T-cell (primary cell): ENCODE data around the gene DAB2IP. TPM values are rescaled to one million over a fixed set of nuclear protein-coding genes. Genes with fewer than 3 reads are reported as not detected.

Experiments
- ATAC-seq, 4 experiments: fragments of 200-7000 bp in 3 of 4; fragments of 150-1000 bp in 1 of 4; cut with Tn5 transposase; replicated peaks in 1 of 4; 1 replicate in 3 of 4; 2 replicates in 1 of 4; pipeline ENCODE4 v1.10.0; 2021; ENCODE audit warnings: moderate library complexity in 3 of 4, mild to moderate bottlenecking in 2 of 4, moderate number of reproducible peaks in 1 of 4
- CTCF ChIA-PET, 2 donors: fragments of 300-600 bp; sonication (Branson Sonifier 250); formaldehyde crosslinking; loops; one replicate each; lab custom pipeline; 2022; ENCODE audit warnings: antibody characterized with exemption in 2 of 2; lab: Charles Lee
- POLR2A ChIA-PET, 2 donors: fragments of 300-600 bp; sonication (Branson Sonifier 250); formaldehyde crosslinking; loops; one replicate each; lab custom pipeline; 2022; ENCODE audit warnings: antibody characterized with exemption in 2 of 2; lab: Charles Lee
- DNase-seq, 35 experiments: peaks; one replicate each; pipeline versions ENCODE4 v3.0.0 to v3.0.0-alpha.2; 2013 to 2023
- H3K27ac ChIP-seq: one replicate; pipeline ENCODE4 v1.5.1; 2013; ENCODE audit warnings: low read length
- H3K27me3 ChIP-seq, 2 experiments: replicated peaks in 1 of 2; 1 replicate in 1 of 2; 2 replicates in 1 of 2; pipeline versions ENCODE4 v1.6.1 to v1.7.0; 2013; ENCODE audit warnings: low read length in 1 of 2, mixed read lengths in 1 of 2; ENCODE audit not compliant: control insufficient read depth in 2 of 2, insufficient read depth in 2 of 2; ENCODE audit errors: extremely low read depth in 1 of 2
- H3K36me3 ChIP-seq, 2 donors: 1 replicate in 1 of 2; 2 replicates in 1 of 2; pipeline versions ENCODE4 v1.6.1 to v1.7.0; 2013; ENCODE audit warnings: low read length in 1 of 2; ENCODE audit not compliant: control insufficient read depth in 2 of 2, insufficient read depth in 1 of 2; ENCODE audit errors: extremely low read depth in 1 of 2
- H3K4me1 ChIP-seq, 2 experiments: 1 replicate in 1 of 2; 2 replicates in 1 of 2; pipeline versions ENCODE4 v1.6.1 to v1.7.0; 2013; ENCODE audit warnings: low read length in 2 of 2, mixed read lengths in 1 of 2; ENCODE audit not compliant: insufficient read depth in 2 of 2, control insufficient read depth in 1 of 2; ENCODE audit errors: extremely low read depth in 1 of 2
- H3K4me3 ChIP-seq, 2 donors: 1 replicate in 1 of 2; 2 replicates in 1 of 2; pipeline versions ENCODE4 v1.5.1 to v1.7.0; 2013; ENCODE audit warnings: mild to moderate bottlenecking in 2 of 2, low read length in 1 of 2, moderate library complexity in 1 of 2; ENCODE audit not compliant: control insufficient read depth in 1 of 2; ENCODE audit errors: extremely low read depth in 1 of 2
- H3K9me3 ChIP-seq: 2 replicates; pipeline ENCODE4 v1.7.0; 2013
- H3K27ac Mint-ChIP-seq, 2 donors: one replicate each; pipeline ENCODE4 v1.8.0; 2020 to 2021; ENCODE audit warnings: mild to moderate bottlenecking in 2 of 2, mixed read lengths in 2 of 2
- H3K27me3 Mint-ChIP-seq, 2 donors: one replicate each; pipeline ENCODE4 v1.8.0; 2021 to 2022; ENCODE audit warnings: mixed read lengths in 2 of 2
- H3K36me3 Mint-ChIP-seq: one replicate; pipeline ENCODE4 v1.8.0; 2021; ENCODE audit warnings: mixed read lengths
- H3K4me1 Mint-ChIP-seq, 3 donors: one replicate each; pipeline ENCODE4 v1.8.0; 2020 to 2022; ENCODE audit warnings: mixed read lengths in 3 of 3, mild to moderate bottlenecking in 1 of 3
- H3K4me3 Mint-ChIP-seq, 3 donors: one replicate each; pipeline ENCODE4 v1.8.0; 2020 to 2022; ENCODE audit warnings: mild to moderate bottlenecking in 3 of 3, mixed read lengths in 3 of 3, moderate library complexity in 3 of 3
- H3K9me3 Mint-ChIP-seq, 3 donors: one replicate each; pipeline ENCODE4 v1.8.0; 2020 to 2022; ENCODE audit warnings: mixed read lengths in 3 of 3
- WGBS: methylation state at CpG from one replicate; pipeline ENCODE4 v1.1.5; 2013; ENCODE audit warnings: missing lambda C conversion rate; ENCODE audit not compliant: insufficient coverage; 5-methylcytosine and 5-hydroxymethylcytosine counted together
- total RNA-seq, 35 experiments: library from RNA in 6 of 35; stranded (reverse) in 6 of 35; fragments of 120-200 nt in 1 of 35; gene quantifications; one replicate each; pipeline versions ENCODE4 v1.2.1 to v1.2.4 and lab custom pipeline; 2013 to 2026

DAB2IP gene
- total RNA-seq, 5 donors from 2014 or later (not counting 1 experiment from before 2014, with no cell fraction given) = 0.22 to 0.53 (median 0.34) TPM; not detected in 1

DNA sequence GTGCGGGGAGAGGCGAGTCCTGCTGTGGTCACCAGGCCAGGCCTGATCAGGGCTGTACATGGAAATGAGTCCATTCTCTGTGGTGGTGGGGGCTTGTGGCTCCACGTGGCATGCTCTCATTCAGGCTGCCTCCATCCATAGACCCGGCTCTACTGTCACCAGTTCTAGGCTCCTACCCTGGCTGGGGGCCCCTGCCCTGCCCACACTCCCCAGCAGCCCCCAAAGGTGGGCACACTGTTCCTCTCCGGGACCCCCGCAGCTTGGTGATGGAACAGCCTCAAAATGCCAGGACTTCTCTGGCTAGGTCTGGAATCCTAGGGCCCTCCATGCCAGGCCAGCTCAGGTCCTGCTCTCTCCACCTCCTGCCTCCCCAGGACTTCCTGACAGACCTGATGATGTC is 111.7 kb downstream of the DAB2IP start:
- ChIA-PET POLR2A (no interaction called here), CTCF (no interaction called here)
- H3K36me3 ChIP-seq = no peaks in the 10 kb centered on the region
- H3K4me1 ChIP-seq = no peaks in the 10 kb centered on the region
- 82% methylated on average over 6 of the region's 6 CpGs for WGBS
- no peak overlapping the region for H3K27ac Mint-ChIP-seq
- H3K4me1 Mint-ChIP-seq = no peaks in the 10 kb centered on the region
- DNase-seq (no peak), ATAC-seq (no peak)
- no peaks in the 10 kb centered on the region for H3K36me3 Mint-ChIP-seq
- H3K27me3 ChIP-seq = no peaks in the 10 kb centered on the region
- H3K27me3 Mint-ChIP-seq = no peaks in the 10 kb centered on the region
- no peak overlapping the region for H3K4me3 Mint-ChIP-seq
- H3K9me3 Mint-ChIP-seq = no peaks in the 10 kb centered on the region
- no peaks in the 10 kb centered on the region for H3K9me3 ChIP-seq
- H3K27ac ChIP-seq = no peak overlapping the region
- no peak overlapping the region for H3K4me3 ChIP-seq

DNA sequence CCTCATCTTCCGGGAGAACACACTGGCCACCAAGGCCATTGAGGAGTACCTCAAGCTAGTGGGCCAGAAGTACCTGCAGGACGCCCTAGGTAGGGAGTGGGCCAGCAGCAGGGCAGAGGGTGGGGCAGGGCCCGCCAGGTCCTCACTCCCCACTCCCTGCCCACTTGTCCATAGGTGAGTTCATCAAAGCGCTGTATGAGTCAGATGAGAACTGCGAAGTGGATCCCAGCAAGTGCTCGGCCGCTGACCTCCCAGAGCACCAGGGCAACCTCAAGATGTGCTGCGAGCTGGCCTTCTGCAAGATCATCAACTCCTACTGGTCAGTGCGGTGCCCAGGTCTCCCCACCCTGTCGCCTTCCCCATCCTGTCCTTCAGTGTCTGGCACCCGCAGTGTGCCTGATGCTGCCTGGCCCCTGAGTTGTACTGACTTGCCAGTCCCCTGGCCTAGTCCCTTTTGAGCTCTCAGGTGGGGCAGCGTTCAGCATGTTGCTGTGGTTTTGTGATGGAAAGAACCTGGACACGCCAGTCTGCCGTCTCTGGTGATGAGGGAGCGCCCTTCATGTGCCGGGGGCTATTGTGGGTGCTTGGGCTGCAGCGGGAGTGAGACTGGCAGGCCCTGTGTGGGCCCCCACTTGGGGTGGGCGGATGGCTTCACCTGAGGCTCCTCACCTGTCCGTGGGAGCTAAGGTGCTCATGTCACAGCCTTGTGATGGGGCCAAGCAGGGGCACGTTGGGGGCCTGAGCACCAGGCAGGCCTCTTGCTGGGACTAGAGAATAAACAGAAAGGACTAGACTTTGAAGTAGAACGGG is 112.3 kb downstream of the DAB2IP start:
- H3K27ac Mint-ChIP-seq = no peak overlapping the region
- H3K36me3 Mint-ChIP-seq = no peaks in the 10 kb centered on the region
- no peaks in the 10 kb centered on the region for H3K27me3 Mint-ChIP-seq
- H3K4me3 Mint-ChIP-seq = no peak overlapping the region
- WGBS = 85% methylated on average over 18 of the region's 21 CpGs
- no peaks in the 10 kb centered on the region for H3K4me1 Mint-ChIP-seq
- no peaks in the 10 kb centered on the region for H3K4me1 ChIP-seq
- no peaks in the 10 kb centered on the region for H3K36me3 ChIP-seq
- CTCF ChIA-PET = no interaction called here
- no peak overlapping the region for H3K4me3 ChIP-seq
- no peaks in the 10 kb centered on the region for H3K9me3 ChIP-seq
- no peaks in the 10 kb centered on the region for H3K27me3 ChIP-seq
- H3K9me3 Mint-ChIP-seq = no peaks in the 10 kb centered on the region
- DNase-seq (no peak), ATAC-seq (no peak)
- POLR2A ChIA-PET = no interaction called here
- H3K27ac ChIP-seq = no peak overlapping the region

DNA sequence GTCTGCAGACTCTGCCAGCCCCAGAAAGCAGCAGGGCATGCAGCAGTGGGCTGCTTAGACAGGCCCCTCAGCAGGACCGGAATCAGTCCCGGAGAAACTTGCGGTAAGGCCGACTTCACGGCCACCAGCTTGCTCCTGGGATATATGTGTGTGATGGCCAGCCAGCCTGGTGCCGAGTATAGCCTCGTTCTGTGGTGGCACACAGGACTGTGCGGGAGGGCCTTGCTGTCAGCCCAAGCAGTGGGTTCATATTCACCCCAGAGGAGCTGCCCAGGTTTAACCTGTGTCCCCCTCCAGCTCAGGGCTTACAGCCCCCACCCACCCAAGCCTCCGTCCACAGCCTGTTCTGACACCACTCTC is 112.9 kb downstream of the DAB2IP start:
- no peaks in the 10 kb centered on the region for H3K4me1 Mint-ChIP-seq
- no peak overlapping the region for H3K4me3 Mint-ChIP-seq
- no peaks in the 10 kb centered on the region for H3K4me1 ChIP-seq
- CTCF ChIA-PET = no interaction called here
- H3K36me3 Mint-ChIP-seq = no peaks in the 10 kb centered on the region
- WGBS = 96% methylated on average over 6 of the region's 9 CpGs
- H3K27ac Mint-ChIP-seq = no peak overlapping the region
- no peaks in the 10 kb centered on the region for H3K27me3 Mint-ChIP-seq
- no peaks in the 10 kb centered on the region for H3K36me3 ChIP-seq
- H3K9me3 ChIP-seq = no peaks in the 10 kb centered on the region
- DNase-seq (no peak), ATAC-seq (no peak)
- no peaks in the 10 kb centered on the region for H3K27me3 ChIP-seq
- POLR2A ChIA-PET = no interaction called here
- H3K27ac ChIP-seq = no peak overlapping the region
- H3K9me3 Mint-ChIP-seq = no peaks in the 10 kb centered on the region
- no peak overlapping the region for H3K4me3 ChIP-seq

DNA sequence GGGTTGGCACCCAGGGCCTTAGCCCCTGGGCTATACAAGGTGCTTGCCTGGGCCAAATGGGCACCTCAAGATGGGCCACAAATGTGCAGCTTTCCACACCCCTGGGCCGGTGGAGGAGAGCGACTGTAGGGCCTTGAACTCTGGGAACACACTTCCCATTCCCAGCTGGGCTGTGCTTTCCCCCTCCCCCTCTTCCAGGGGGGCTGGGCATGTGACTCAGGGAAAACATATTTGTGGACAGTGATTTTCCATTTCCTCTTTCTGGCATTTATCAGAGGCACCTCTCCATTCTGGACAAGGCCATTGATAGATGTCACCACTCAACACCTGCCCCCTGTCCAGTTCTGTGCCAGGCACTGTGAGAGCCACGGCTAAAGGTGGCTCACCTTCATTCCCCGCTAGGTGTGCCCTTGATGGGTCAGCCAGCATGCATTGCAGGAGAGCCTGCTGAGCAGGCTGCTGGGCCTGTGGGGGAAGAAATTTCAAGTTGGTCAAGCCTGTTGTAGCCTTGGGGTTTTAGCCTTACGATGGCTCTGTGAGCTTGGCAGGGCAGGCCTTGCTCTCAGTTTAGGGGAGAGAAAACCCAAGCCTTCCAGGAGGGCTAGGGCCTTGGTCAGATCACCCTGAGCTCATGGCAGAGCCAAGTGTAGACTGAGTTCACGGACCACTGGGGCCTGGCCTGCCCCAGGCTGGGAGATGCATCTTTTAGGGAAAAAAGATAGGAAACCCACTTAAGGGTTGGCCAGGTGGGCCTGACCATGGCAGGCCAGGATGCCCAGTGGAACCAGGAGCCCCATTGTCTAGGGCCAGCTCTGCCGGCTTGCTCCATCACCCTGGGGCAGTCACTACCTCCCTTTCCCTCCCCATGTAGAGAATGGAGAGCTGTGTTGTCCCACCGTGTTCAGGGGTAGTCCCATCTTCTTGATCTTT is 113.9 kb downstream of the DAB2IP start:
- Histone ChIP-seq H3K9me3 (no peaks in the 10 kb centered on the region), H3K27ac (no peak overlapping the region), H3K4me3 (no peak overlapping the region), H3K4me1 (no peaks in the 10 kb centered on the region), H3K27me3 (no peaks in the 10 kb centered on the region), H3K36me3 (no peaks in the 10 kb centered on the region)
- H3K27ac Mint-ChIP-seq = no peak overlapping the region
- H3K9me3 Mint-ChIP-seq = no peaks in the 10 kb centered on the region
- ChIA-PET POLR2A (no interaction called here), CTCF (no interaction called here)
- H3K4me1 Mint-ChIP-seq = no peaks in the 10 kb centered on the region
- H3K36me3 Mint-ChIP-seq = no peaks in the 10 kb centered on the region
- H3K4me3 Mint-ChIP-seq = no peak overlapping the region
- H3K27me3 Mint-ChIP-seq = no peaks in the 10 kb centered on the region
- 77% methylated on average over 3 of the region's 8 CpGs for WGBS
- DNase-seq (no peak), ATAC-seq (no peak)

DNA sequence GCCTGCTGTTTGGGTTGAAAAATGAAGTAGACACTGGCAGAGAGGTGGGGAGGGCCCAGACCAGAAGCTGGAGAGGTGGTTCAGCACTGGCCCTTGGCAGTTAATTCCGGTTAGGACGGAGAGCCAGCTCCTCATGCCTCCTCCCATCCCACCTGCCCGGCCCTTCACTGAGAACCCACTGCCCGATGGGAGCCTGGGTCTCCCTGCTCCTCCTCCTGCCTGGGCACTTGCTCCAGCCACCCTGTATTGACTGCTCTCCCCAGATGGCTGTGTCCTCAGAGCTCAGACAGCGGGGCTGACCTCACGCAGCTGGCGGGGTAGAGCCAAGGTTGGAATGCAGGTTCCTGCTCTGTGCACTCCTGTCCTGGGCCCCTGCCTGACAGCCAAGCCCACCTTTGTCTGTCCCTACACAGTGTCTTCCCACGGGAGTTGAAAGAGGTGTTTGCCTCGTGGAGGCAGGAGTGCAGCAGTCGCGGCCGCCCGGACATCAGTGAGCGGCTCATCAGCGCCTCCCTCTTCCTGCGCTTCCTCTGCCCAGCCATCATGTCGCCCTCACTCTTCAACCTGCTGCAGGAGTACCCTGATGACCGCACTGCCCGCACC is 114.7 kb downstream of the DAB2IP start:
- no peak overlapping the region for H3K4me3 Mint-ChIP-seq
- Histone ChIP-seq H3K4me1 (no peaks in the 10 kb centered on the region), H3K27me3 (no peaks in the 10 kb centered on the region), H3K27ac (no peak overlapping the region), H3K4me3 (no peak overlapping the region), H3K9me3 (no peaks in the 10 kb centered on the region), H3K36me3 (no peaks in the 10 kb centered on the region)
- H3K9me3 Mint-ChIP-seq = no peaks in the 10 kb centered on the region
- POLR2A ChIA-PET = no interaction called here
- no peak for ATAC-seq
- no peaks in the 10 kb centered on the region for H3K27me3 Mint-ChIP-seq
- no peak for DNase-seq
- no peaks in the 10 kb centered on the region for H3K4me1 Mint-ChIP-seq
- no peak overlapping the region for H3K27ac Mint-ChIP-seq
- H3K36me3 Mint-ChIP-seq = no peaks in the 10 kb centered on the region
- 86% methylated on average over 17 of the region's 19 CpGs for WGBS
- CTCF ChIA-PET = no interaction called here

DNA sequence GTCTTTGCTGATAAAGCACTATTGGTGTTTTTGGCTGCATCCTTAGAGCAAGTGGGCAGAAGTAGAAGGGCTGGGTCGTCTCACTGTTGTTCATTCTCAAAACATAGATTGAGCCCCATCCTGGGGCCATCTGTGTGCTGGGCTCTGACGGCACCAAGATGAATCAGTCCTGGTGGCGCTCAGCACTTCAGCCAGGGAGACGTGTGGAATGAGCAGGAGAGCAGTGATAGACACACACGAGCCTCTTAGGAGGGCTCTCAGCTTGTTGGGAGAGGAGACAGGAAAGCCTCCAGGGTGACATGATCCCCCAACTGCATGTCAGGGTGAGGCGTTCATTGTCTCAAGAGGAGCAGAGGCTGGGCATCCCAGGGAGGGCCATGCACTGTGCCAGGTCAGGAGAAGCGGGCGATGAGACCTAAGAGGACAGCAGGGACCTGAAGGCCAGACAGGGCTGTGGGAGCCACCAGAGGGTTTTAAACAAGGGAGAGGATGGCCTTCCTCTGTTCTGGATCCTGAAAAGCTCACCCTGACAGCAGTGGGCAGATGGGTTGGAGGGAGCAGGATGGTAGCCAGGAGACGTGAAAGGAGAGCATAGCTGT is 115.8 kb downstream of the DAB2IP start:
- Mint-ChIP-seq H3K36me3 (no peaks in the 10 kb centered on the region), H3K4me1 (no peaks in the 10 kb centered on the region), H3K27ac (no peak overlapping the region), H3K9me3 (no peaks in the 10 kb centered on the region), H3K27me3 (no peaks in the 10 kb centered on the region), H3K4me3 (no peak overlapping the region)
- no peaks in the 10 kb centered on the region for H3K36me3 ChIP-seq
- H3K4me1 ChIP-seq = no peaks in the 10 kb centered on the region
- H3K4me3 ChIP-seq = no peak overlapping the region
- WGBS = 83% methylated on average over 9 of the region's 9 CpGs
- DNase-seq = no peak
- no peak for ATAC-seq
- no peaks in the 10 kb centered on the region for H3K9me3 ChIP-seq
- POLR2A ChIA-PET = no interaction called here
- CTCF ChIA-PET = no interaction called here
- no peak overlapping the region for H3K27ac ChIP-seq
- H3K27me3 ChIP-seq = peaks cover 0 to 3% of the 10 kb centered on the region in 2 experiments
